SU-DHL-6 (cell line): ENCODE measurements around the gene SRP68.

ENCODE experiments used
- H2AFZ ChIP-seq: fragments of 200-600 bp; sonication (generic); 2 replicates; pipeline ENCODE4 v1.6.1; 2014; ENCODE audit warnings: low read depth, mild to moderate bottlenecking, moderate library complexity, mixed read lengths, antibody characterized with exemption, low read length; ENCODE audit not compliant: severe bottlenecking
- H3F3A ChIP-seq: fragments of 200-600 bp; shearing (Covaris generic); 2 replicates; pipeline ENCODE4 v1.6.0; 2016; ENCODE audit warnings: antibody characterized with exemption, mild to moderate bottlenecking; ENCODE audit not compliant: insufficient read depth
- H3K27ac ChIP-seq: fragments of 200-600 bp; sonication (generic); 2 replicates; pipeline ENCODE4 v1.5.1; 2016; ENCODE audit warnings: low read depth, mild to moderate bottlenecking, low read length, moderate library complexity, mixed read lengths
- H3K27me3 ChIP-seq: fragments of 200-600 bp; sonication (generic), shearing (Covaris generic); 2 replicates; pipeline ENCODE4 v1.6.0; 2014; ENCODE audit warnings: mild to moderate bottlenecking, low read length
- H3K36me3 ChIP-seq: fragments of 200-600 bp; sonication (generic); 2 replicates; pipeline ENCODE4 v1.6.1; 2014; ENCODE audit warnings: mild to moderate bottlenecking, low read length, mixed read lengths
- H3K4me2 ChIP-seq: fragments of 300-600, 200-600 bp; shearing (Covaris generic), sonication (generic); 2 replicates; pipeline ENCODE4 v1.6.0; 2014; ENCODE audit warnings: low read length, low read depth, mild to moderate bottlenecking; ENCODE audit not compliant: poor library complexity, severe bottlenecking
- H3K4me3 ChIP-seq: fragments of 200-600 bp; sonication (generic); 2 replicates; pipeline ENCODE4 v1.5.1; 2014; ENCODE audit warnings: antibody characterized with exemption, low read length, mild to moderate bottlenecking, mixed read lengths; ENCODE audit not compliant: insufficient read depth, poor library complexity, severe bottlenecking
- H3K79me2 ChIP-seq: fragments of 200-600 bp; sonication (generic); 2 replicates; pipeline ENCODE4 v1.6.1; 2014; ENCODE audit warnings: mild to moderate bottlenecking, low read length, moderate library complexity; ENCODE audit not compliant: insufficient read depth
- H3K9ac ChIP-seq: fragments of 200-600 bp; sonication (generic); 2 replicates; pipeline ENCODE4 v1.7.0; 2014; ENCODE audit warnings: mild to moderate bottlenecking, low read length
- H3K9me2 ChIP-seq: fragments of 200-600 bp; sonication (generic); replicated peaks from 2 replicates; pipeline ENCODE4 v1.6.1; 2014; ENCODE audit warnings: low read length; ENCODE audit not compliant: insufficient read depth
- H3K9me3 ChIP-seq: fragments of 200-600 bp; sonication (generic); 2 replicates; pipeline ENCODE4 v1.6.1; 2014; ENCODE audit warnings: low read length, mixed read lengths; ENCODE audit not compliant: insufficient read depth
- H4K20me1 ChIP-seq: fragments of 200-600 bp; sonication (generic); 2 replicates; pipeline ENCODE4 v1.6.1; 2014; ENCODE audit warnings: low read depth, mild to moderate bottlenecking, antibody characterized with exemption, low read length, moderate library complexity, mixed read lengths
- CTCF ChIP-seq: fragments of 200-600 bp; sonication (generic); IDR thresholded peaks from one replicate; pipeline ENCODE4 v1.5.1; 2017; ENCODE audit warnings: antibody characterized with exemption, mild to moderate bottlenecking, low read length, moderate library complexity; ENCODE audit not compliant: insufficient read depth, poor library complexity, severe bottlenecking
- EZH2phosphoT487 ChIP-seq: fragments of 200-600 bp; sonication (generic), shearing (Covaris generic); conservative IDR thresholded peaks from 2 replicates; pipeline ENCODE4 v1.6.1; 2018; ENCODE audit warnings: mild to moderate bottlenecking, antibody characterized with exemption, low read length, moderate library complexity, mixed read lengths

The SRP68 gene

DNA sequence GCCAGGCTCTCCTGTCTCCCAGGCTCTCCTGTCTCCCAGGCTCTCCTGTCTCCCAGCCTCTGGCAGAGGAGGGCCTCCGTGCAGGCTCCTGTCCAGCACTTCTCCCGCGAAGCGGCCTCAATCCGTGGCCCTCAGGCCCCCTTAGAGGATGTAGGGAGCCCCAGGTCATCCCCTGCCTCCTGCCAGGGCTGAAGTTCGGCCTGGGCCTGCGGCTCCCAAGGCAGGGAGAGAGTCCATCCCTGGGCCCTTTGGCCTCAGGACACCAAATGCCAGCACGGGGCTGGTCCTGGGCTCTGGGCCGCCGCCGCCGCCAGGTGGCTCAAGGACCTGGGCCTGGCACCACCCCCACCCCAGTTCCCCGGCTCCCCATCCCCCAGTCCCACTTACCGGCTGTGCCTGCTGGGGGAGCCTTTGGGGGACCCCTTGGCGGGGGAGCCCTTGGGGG lies 45.6 kb downstream of the SRP68 start:
- H4K20me1 ChIP-seq, result no peaks in the 10 kb centered on the region
- H3K9me2 ChIP-seq, result no peaks in the 10 kb centered on the region
- H3K4me3 ChIP-seq, result no peak overlapping the region
- H3F3A ChIP-seq, result no peaks in the 10 kb centered on the region
- TF ChIP-seq CTCF (no peak), EZH2phosphoT487 (no peak)
- no peaks in the 10 kb centered on the region for H3K9me3 ChIP-seq
- H3K4me2 ChIP-seq, result no peak overlapping the region
- H3K79me2 ChIP-seq, result no peaks in the 10 kb centered on the region
- H2AFZ ChIP-seq, result no peak overlapping the region
- H3K36me3 ChIP-seq, result no peaks in the 10 kb centered on the region
- H3K27me3 ChIP-seq, result no peaks in the 10 kb centered on the region
- no peak overlapping the region for H3K27ac ChIP-seq
- H3K9ac ChIP-seq, result no peak overlapping the region

- Histone ChIP-seq H3K27me3 (no peaks in the 10 kb centered on the region), H3K36me3 (no peaks in the 10 kb centered on the region), H3K4me2 (no peak overlapping the region), H3K79me2 (no peaks in the 10 kb centered on the region), H4K20me1 (no peaks in the 10 kb centered on the region), H3K27ac (no peak overlapping the region), H2AFZ (no peak overlapping the region), H3K9me3 (no peaks in the 10 kb centered on the region), H3F3A (0 out of 2 replicates have a peak, but pooled peaks cover under 1% of the 10 kb centered on the region), H3K9ac (no peak overlapping the region), H3K9me2 (no peaks in the 10 kb centered on the region), H3K4me3 (no peak overlapping the region)
- TF ChIP-seq CTCF, result no peak
- no peak for TF ChIP-seq EZH2phosphoT487
These were observed 47.0 kb downstream of the SRP68 start for GRCh38 chr17:76025294-76025693.

DNA sequence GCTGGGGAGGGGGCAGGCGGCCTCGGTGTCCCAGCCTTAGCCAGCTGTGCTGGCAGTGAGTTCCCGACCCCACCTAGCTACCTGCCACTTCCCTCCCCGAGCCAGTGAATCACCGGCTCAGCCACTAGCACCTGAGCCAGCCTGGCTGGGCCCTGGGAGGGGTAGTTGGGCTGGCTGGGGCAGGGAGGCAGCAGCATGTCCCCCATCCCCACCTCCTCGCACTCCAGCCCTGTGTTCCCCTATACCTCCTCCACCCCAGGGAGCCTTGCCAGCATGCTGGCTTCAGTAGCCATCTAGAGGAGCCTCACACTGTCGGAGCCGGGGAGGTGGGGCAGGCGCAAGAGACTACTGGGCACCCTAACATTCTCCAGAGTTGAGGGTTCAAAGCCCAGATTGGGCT lies 48.0 kb downstream of the SRP68 start:
- Histone ChIP-seq H2AFZ (no peak overlapping the region), H3K9me2 (no peaks in the 10 kb centered on the region), H3K9me3 (no peaks in the 10 kb centered on the region), H3K27ac (no peak overlapping the region), H3K79me2 (no peaks in the 10 kb centered on the region), H3K36me3 (no peaks in the 10 kb centered on the region), H3K4me3 (no peak overlapping the region), H3K27me3 (no peaks in the 10 kb centered on the region), H3F3A (0 out of 2 replicates have a peak, but pooled peaks cover 4% of the 10 kb centered on the region), H4K20me1 (no peaks in the 10 kb centered on the region), H3K4me2 (no peak overlapping the region), H3K9ac (no peak overlapping the region)
- TF ChIP-seq CTCF, result no peak
- TF ChIP-seq EZH2phosphoT487, result no peak
